Breast epithelium (tissue), 3 donors: ENCODE data around the gene IFNA7.

Source experiments
- CTCF ChIP-seq, 3 donors: fragments of 450-650 bp; IDR thresholded peaks; one replicate each; pipeline ENCODE4 v1.5.1; 2016 to 2017; ENCODE audit warnings: antibody characterized with exemption in 3 of 3, mild to moderate bottlenecking in 3 of 3, moderate library complexity in 3 of 3
- POLR2A ChIP-seq: fragments of 450-650 bp; IDR thresholded peaks from one replicate; pipeline ENCODE4 v1.6.1; 2016; ENCODE audit warnings: antibody characterized with exemption, mild to moderate bottlenecking, moderate library complexity
- POLR2AphosphoS5 ChIP-seq, 3 donors: sonication (generic); formaldehyde crosslinking; IDR thresholded peaks; one replicate each; pipeline ENCODE4 v1.6.1; 2017; ENCODE audit warnings: antibody characterized with exemption in 3 of 3

GRCh38 chr9:21154018-21154608, 47.9 kb downstream of the IFNA7 start:
- TF ChIP-seq CTCF (IDR thresholded peaks at IDR 0.05), result no peak
- no peak for TF ChIP-seq POLR2A
- no peak for TF ChIP-seq POLR2AphosphoS5 (IDR thresholded peaks at IDR 0.05)
